GM12891 (cell line): Measurements from ENCODE around the gene VPS52.

Experiments
- POLR2A ChIP-seq: IDR thresholded peaks from 2 replicates; pipeline ENCODE4 v1.6.1; 2011; ENCODE audit warnings: low read depth, low read length, control low read depth
- POLR2AphosphoS5 ChIP-seq: IDR thresholded peaks from 2 replicates; pipeline ENCODE4 v1.6.1; 2011; ENCODE audit warnings: low read depth, low read length, control low read depth
- POU2F2 ChIP-seq: IDR thresholded peaks from 2 replicates; pipeline ENCODE4 v1.6.1; 2011; ENCODE audit warnings: low read depth, mild to moderate bottlenecking, control low read depth, low read length, moderate library complexity
- SPI1 ChIP-seq: IDR thresholded peaks from 2 replicates; pipeline ENCODE4 v1.6.1; 2011; ENCODE audit warnings: low read depth, low read length, control low read depth
- TAF1 ChIP-seq: IDR thresholded peaks from 2 replicates; pipeline ENCODE4 v1.6.1; 2011; ENCODE audit warnings: low read depth, low read length, control low read depth

- TF ChIP-seq POLR2A (peak; percentile 100), POLR2AphosphoS5 (peak; percentile 100), TAF1 (peak; percentile 99), SPI1 (peak; percentile 68), POU2F2 (peak; percentile 96)
Observed at GRCh38 chr6:33271468-33272274, at the start of gene VPS52, which contains the start of gene RPS18.
